Keratinocyte (primary cell): ENCODE data around the gene SLC6A3.

Source experiments
- CTCF ChIP-seq, 3 experiments: IDR thresholded peaks in 1 of 3; conservative IDR thresholded peaks in 1 of 3; optimal IDR thresholded peaks in 1 of 3; 2 replicates in 2 of 3; 3 replicates in 1 of 3; pipeline versions ENCODE3 to v1.5.1; 2011; ENCODE audit warnings: low read length in 3 of 3, mild to moderate bottlenecking in 3 of 3, moderate library complexity in 2 of 3, control low read depth in 1 of 3, inconsistent platforms in 1 of 3; ENCODE audit not compliant: insufficient read depth in 2 of 3; ENCODE audit errors: extremely low read depth in 1 of 3
- EZH2 ChIP-seq: IDR thresholded peaks from one replicate; pipeline ENCODE4 v1.6.1; 2012; ENCODE audit warnings: inconsistent platforms, mild to moderate bottlenecking, low read length, moderate library complexity

- TF ChIP-seq CTCF (optimal IDR thresholded peaks at IDR 0.05 in 1 of 3, IDR thresholded peaks at IDR 0.05 in 1 of 3, conservative IDR thresholded peaks at IDR 0.05 in 1 of 3; ENCODE audit: extremely low read depth in 1 of 3, insufficient read depth in 2 of 3, low read length in 3 of 3) (no peak), EZH2 (no peak)
Observed at GRCh38 chr5:1431896-1432295, 13.3 kb downstream of the SLC6A3 start.
